Stimulated activated naive B cell treated with anti-CD40 and anti-IgM and Interleukin-4, amounts not matched to agents 10 μg/mL and 1 μg/mL and 100 μg/mL, for 72 hours (primary cell): ENCODE data around the gene DCAF17.
"Not testable (repeated sequence)": the region's sequence is repeated elsewhere in the genome, so short reads cannot be mapped to it uniquely, and the experiment has no call there.

Experiments
- ATAC-seq, 2 donors: fragments of 150-1000 bp; cut with Tn5 transposase; replicated peaks; 2 replicates each; pipeline ENCODE4 v1.10.0; 2021; ENCODE audit warnings: moderate library complexity in 1 of 2
- DNase-seq: peaks from one replicate; pipeline ENCODE4 v3.0.0; 2021
- H3K27ac Mint-ChIP-seq: one replicate; pipeline ENCODE4 v1.8.0; 2022; ENCODE audit warnings: mild to moderate bottlenecking, mixed read lengths
- H3K27me3 Mint-ChIP-seq, 2 donors: one replicate each; pipeline ENCODE4 v1.8.0; 2022; ENCODE audit warnings: mixed read lengths in 2 of 2
- H3K36me3 Mint-ChIP-seq, 2 donors: one replicate each; pipeline ENCODE4 v1.8.0; 2022; ENCODE audit warnings: mixed read lengths in 2 of 2, mild to moderate bottlenecking in 1 of 2
- H3K4me1 Mint-ChIP-seq, 2 donors: one replicate each; pipeline ENCODE4 v1.8.0; 2022; ENCODE audit warnings: mixed read lengths in 2 of 2, mild to moderate bottlenecking in 1 of 2
- H3K4me3 Mint-ChIP-seq, 2 donors: one replicate each; pipeline ENCODE4 v1.8.0; 2022; ENCODE audit warnings: mild to moderate bottlenecking in 2 of 2, mixed read lengths in 2 of 2, moderate library complexity in 1 of 2
- H3K9me3 Mint-ChIP-seq, 2 donors: one replicate each; pipeline ENCODE4 v1.8.0; 2022; ENCODE audit warnings: mixed read lengths in 2 of 2, mild to moderate bottlenecking in 1 of 2

DCAF17 gene

GRCh38 chr2:171416009-171416926 is 17.8 kb upstream of the DCAF17 start:
- no peaks in the 10 kb centered on the region for H3K27me3 Mint-ChIP-seq
- H3K27ac Mint-ChIP-seq, result peak overlapping the region; percentile 92
- peak overlapping the region in 1 of 2 donors; percentile 52 for H3K4me3 Mint-ChIP-seq
- peaks cover 20 to 46% of the 10 kb centered on the region in 2 donors for H3K4me1 Mint-ChIP-seq
- H3K36me3 Mint-ChIP-seq, result peaks cover 22 to 43% of the 10 kb centered on the region in 2 donors
- peak; percentile 98 to 99 for ATAC-seq
- DNase-seq, result peak; percentile 84
- H3K9me3 Mint-ChIP-seq, result peaks cover 0 to 2% of the 10 kb centered on the region in 2 donors

DNA sequence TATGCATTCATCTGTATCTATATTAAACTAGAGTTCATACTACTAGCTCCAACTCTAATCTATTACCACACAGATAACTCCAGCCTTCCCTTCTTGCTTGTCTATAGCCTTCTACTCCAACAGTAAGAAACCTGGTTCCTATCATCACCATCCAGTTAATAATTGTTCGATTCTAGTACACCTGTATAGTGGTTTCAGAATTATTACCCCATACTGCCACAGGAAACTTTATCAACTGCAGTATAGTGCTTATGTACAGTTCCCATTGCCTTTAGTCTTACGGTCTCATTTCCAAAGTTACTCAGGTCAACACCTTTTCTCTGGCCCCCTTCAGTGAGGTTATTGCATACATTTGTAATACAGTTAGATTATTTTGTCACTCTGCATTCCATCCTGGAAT is 14.7 kb upstream of the DCAF17 start:
- no peak overlapping the region for H3K27ac Mint-ChIP-seq
- H3K4me3 Mint-ChIP-seq, result no peak overlapping the region

GRCh38 chr2:171420728-171421563 is 13.1 kb upstream of the DCAF17 start:
- Mint-ChIP-seq H3K27me3 (no peaks in the 10 kb centered on the region), H3K4me3 (peak overlapping the region in 1 of 2 donors; percentile 0), H3K36me3 (peaks cover 38 to 64% of the 10 kb centered on the region in 2 donors), H3K9me3 (peaks cover 8 to 13% of the 10 kb centered on the region in 2 donors), H3K4me1 (peaks cover 19 to 26% of the 10 kb centered on the region in 2 donors), H3K27ac (peak overlapping the region; percentile 67)
- DNase-seq, result no peak
- peak; percentile 75 for ATAC-seq

More for the DNA sequence above, 14.7 kb upstream of the DCAF17 start:
- no peaks in the 10 kb centered on the region for H3K27me3 Mint-ChIP-seq
- H3K4me1 Mint-ChIP-seq, result peaks cover 22 to 39% of the 10 kb centered on the region in 2 donors
- peaks cover 30 to 55% of the 10 kb centered on the region in 2 donors for H3K36me3 Mint-ChIP-seq
- ATAC-seq, result no peak
- DNase-seq, result no peak
- H3K9me3 Mint-ChIP-seq, result peaks cover 7 to 8% of the 10 kb centered on the region in 2 donors

DNA sequence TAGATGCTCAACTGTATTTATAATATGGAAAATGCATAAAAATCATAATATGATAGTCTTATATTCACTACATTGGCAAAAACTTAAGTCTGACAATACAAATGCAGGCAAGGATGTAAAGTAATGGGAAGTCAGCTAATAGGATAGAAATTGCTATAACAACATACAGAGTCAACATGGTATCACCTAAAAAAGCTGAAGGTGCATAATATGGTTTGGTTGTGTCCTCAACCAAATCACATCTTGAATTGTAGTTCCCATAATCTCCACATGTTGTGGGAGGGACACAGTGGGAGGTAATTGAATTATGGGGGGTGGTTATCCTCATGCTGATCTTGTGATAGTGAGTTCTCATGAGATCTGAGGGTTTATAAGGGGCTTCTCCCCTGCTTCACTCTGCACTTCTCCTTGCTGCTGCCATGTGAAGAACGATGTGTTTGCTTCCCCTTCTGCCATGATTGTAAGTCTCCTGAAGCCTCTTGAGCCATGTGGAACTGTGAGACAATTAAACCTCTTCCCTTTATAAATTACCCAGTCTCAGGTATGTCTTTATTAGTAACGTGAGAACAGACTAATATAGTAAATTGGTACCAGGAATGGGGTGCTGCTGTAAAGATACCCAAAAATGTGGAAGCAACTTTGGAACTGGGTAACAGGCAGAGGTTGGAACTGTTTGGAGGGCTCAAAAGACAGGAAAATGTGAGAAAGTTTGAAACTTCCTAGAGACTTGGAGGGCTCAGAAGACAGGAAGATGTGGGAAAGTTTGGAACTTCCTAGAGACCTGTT is 11.1 kb upstream of the DCAF17 start:
- Mint-ChIP-seq H3K4me1 (peaks cover 15 to 16% of the 10 kb centered on the region in 2 donors), H3K9me3 (peaks cover 8 to 14% of the 10 kb centered on the region in 2 donors), H3K36me3 (peaks cover 47 to 79% of the 10 kb centered on the region in 2 donors)
- DNase-seq, ATAC-seq, H3K27me3 Mint-ChIP-seq, H3K27ac Mint-ChIP-seq, H3K4me3 Mint-ChIP-seq: not testable (repeated sequence)

DNA sequence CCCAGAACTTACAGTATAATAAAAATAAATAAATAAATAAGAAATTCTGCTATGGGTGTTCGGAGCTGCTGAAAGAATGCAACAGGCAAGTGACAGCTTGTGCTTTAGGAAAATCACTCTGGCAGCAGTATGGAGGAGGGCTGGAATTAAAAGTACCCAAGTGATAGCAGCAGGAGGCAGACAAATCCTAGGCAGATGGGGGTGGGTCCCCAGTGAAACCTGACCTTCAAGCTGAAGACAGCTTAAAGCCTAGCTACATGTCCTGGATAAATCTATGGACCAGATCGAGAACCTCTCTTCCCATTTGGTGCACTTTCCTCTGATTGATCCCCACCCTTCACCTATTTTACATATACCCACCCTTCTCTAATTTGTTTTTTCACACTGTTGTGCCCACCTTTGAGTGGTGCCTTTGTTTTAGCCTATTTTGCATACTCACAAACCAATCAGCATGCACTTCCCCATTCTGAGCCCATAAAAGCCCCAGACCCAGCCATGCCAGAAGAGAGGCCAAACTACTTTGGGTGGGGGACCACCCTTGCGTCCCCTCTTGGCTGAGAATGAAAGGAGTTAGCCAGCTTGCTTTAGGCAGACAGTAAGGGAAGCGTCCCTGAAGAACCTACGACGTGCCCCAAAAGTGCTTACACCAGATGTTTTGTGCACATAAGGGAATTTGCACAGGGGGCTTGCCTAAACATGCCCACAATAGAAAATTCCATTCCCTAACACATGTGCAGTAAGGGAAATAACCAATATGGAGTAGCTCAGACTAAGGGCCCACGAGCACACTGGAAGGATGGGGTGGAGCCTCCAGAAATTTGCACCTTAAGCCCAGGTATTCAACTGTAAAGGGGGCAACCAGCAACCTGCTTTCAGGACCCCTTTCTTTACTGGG is 3.3 kb upstream of the DCAF17 start:
- ATAC-seq, result no peak
- H3K4me3 Mint-ChIP-seq, result no peak overlapping the region
- peaks cover 15 to 32% of the 10 kb centered on the region in 2 donors for H3K4me1 Mint-ChIP-seq
- no peak for DNase-seq
- H3K9me3 Mint-ChIP-seq, result peaks cover 4 to 7% of the 10 kb centered on the region in 2 donors
- no peak overlapping the region for H3K27ac Mint-ChIP-seq
- H3K36me3 Mint-ChIP-seq, result peaks cover 37 to 50% of the 10 kb centered on the region in 2 donors
- no peaks in the 10 kb centered on the region for H3K27me3 Mint-ChIP-seq

DNA sequence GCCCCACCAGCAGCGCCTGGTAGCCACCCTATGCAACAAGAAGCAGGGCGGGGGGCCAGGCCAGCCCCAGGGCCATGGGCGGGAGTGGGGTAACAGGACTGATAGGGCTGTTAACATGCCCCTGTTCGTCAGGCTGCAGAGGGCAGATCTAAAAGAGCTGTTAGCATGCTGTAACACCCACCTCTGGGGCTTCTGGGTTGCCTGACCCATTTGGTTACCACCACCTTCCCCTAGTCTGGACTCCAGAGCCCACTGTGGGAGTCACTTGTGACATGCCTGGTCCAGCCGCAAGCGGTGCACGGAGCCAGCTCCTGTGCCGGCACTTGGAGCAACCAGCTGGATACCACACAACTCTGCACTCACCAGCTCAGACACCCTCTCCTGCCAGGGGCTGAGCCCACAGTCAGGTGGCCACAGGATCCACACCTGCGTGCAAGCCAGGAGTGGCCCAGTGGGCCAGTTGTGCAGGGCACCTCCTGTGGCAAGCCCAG is 2.3 kb upstream of the DCAF17 start:
- no peaks in the 10 kb centered on the region for H3K27me3 Mint-ChIP-seq
- H3K36me3 Mint-ChIP-seq, result peaks cover 33 to 49% of the 10 kb centered on the region in 2 donors
- H3K9me3 Mint-ChIP-seq, result peaks cover 4 to 7% of the 10 kb centered on the region in 2 donors
- DNase-seq, result no peak
- H3K4me3 Mint-ChIP-seq, result peak overlapping the region in 1 of 2 donors; percentile 28
- no peak for ATAC-seq
- peak overlapping the region; percentile 43 for H3K27ac Mint-ChIP-seq
- peaks cover 15 to 34% of the 10 kb centered on the region in 2 donors for H3K4me1 Mint-ChIP-seq

DNA sequence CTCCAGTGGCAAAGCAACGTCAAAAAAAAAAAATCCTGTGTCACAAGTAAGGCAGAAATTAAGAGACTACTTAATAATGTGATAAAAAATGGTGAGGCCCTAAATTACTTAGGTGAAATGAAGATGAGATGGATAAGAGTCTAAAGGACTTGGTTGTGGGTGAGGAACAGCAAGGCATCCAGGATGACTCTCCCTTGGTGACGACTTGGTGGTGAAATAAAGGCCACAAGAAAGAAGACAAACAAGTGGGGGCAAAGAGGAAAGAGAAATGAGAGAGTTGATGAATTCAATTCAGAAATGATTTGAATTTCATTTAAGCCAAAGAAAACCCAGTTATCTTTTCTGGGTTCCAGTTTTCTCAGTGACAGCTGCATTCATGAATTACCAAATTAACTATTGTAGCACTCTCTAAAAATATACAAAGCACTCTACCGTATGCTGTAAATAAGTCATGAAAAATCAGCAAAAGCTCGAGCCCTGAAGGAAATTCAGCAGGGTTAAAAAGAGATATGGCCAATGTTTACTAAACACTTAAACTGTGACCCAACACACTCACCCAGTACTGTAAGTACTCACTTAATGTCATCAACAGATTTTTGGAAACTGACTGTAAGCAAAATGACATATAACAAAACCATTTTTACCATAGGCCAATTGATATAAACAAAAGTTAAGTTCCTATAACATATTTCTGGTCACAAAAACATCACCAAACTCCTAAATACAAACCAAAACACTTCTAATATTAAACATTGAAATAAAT is 1.6 kb upstream of the DCAF17 start:
- no peak for ATAC-seq
- Mint-ChIP-seq H3K27ac (peak overlapping the region; percentile 65), H3K9me3 (peaks cover 4 to 6% of the 10 kb centered on the region in 2 donors), H3K4me3 (peak overlapping the region; percentile 87 to 92), H3K4me1 (peaks cover 13 to 35% of the 10 kb centered on the region in 2 donors), H3K27me3 (no peaks in the 10 kb centered on the region), H3K36me3 (peaks cover 29 to 49% of the 10 kb centered on the region in 2 donors)
- no peak for DNase-seq

DNA sequence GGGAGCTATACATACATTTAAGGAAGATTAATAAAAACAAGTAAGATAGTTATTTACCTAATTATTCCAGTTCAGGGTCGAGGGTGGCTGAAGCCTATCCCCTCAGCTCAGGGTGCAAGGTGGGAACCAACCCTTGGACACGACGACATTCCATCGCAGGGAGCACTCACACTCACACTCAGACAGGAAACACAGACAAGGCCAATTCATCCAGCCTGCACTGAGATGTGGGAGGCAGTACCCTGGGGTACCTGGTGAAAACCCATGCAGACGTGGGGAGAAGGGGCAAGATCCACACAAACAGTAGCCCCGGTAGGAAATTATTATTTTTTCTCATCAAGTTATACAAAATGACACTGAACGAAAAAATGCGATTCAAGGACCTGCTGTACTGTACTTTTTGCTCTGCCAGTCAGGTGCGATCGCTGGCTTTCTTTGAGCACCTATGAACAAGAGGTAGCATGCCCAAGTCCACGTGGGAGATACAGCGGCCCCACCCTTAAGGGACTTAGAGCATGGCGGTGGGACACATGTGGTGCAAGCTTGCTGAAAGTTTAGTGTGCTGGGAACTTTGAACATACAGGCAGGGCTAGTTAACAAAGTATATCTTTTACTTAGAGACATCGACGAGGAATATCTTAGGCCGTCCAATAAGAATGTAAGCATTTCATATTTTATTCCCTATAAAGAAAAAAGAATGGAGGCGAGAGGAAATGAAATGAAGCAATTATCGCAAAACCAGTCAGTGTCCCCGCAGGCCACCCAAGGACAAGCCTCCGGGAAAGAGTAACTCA is 860 bp upstream of the DCAF17 start:
- Mint-ChIP-seq H3K9me3 (peaks cover 4 to 6% of the 10 kb centered on the region in 2 donors), H3K4me1 (peaks cover 13 to 42% of the 10 kb centered on the region in 2 donors), H3K36me3 (peaks cover 33 to 51% of the 10 kb centered on the region in 2 donors), H3K4me3 (peak overlapping the region; percentile 87 to 92), H3K27ac (peak overlapping the region; percentile 97), H3K27me3 (no peaks in the 10 kb centered on the region)
- DNase-seq (peak; percentile 36), ATAC-seq (peak; percentile 38 to 40)

DNA sequence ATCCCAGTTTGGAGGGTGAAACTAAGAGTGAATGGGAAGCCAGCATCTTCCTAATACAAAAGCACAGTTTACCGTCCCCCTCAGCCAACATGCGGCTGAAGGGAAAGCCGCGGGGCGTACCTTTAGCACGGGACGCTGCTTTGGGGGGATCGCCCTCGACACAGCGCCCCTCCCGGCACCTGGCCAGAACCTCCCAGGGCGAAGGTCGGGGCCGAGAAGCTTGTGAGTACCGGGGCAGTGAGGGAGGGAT is 338 bp upstream of the DCAF17 start, which contains the start of gene METTL8:
TSS of gene METTL8 (minus strand) at position 228 of the 250 bp plus-strand sequence. CDS start 41,805 bp downstream, outside the sequence.
- H3K4me1 Mint-ChIP-seq, result peaks cover 13 to 42% of the 10 kb centered on the region in 2 donors
- ATAC-seq (no peak), DNase-seq (no peak)
- H3K27me3 Mint-ChIP-seq, result no peaks in the 10 kb centered on the region
- peak within 1 kb of the TSS; percentile 97 for H3K27ac Mint-ChIP-seq
- H3K36me3 Mint-ChIP-seq, result peaks cover 36 to 53% of the 10 kb centered on the region in 2 donors
- H3K9me3 Mint-ChIP-seq, result peaks cover 4 to 6% of the 10 kb centered on the region in 2 donors
- H3K4me3 Mint-ChIP-seq, result peak within 1 kb of the TSS; percentile 87 to 92

DNA sequence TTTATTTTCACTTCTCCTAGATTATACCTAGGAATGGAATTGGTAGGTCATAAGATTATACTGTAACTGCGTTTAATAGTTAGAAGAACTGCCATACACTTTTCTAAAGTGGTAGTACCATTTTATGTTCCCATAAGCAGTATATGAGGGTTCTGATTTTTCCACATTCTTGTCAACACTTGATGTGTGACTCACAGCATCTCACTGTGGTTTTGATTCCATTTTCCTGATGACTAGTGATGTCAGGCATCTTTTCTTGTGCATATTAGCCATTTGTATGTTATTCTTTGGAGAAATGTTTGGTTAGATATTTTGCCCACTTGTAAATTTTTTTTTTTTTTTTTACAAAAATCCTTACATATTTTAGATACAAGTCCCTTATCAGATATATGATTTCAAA is 2.3 kb downstream of the DCAF17 start:
- peaks cover 17 to 46% of the 10 kb centered on the region in 2 donors for H3K4me1 Mint-ChIP-seq
- peaks cover 33 to 58% of the 10 kb centered on the region in 2 donors for H3K36me3 Mint-ChIP-seq
- ATAC-seq (no peak), DNase-seq (no peak)
- peaks cover 0 to 2% of the 10 kb centered on the region in 2 donors for H3K9me3 Mint-ChIP-seq
- H3K4me3 Mint-ChIP-seq, result no peak overlapping the region
- no peaks in the 10 kb centered on the region for H3K27me3 Mint-ChIP-seq
- no peak overlapping the region for H3K27ac Mint-ChIP-seq

DNA sequence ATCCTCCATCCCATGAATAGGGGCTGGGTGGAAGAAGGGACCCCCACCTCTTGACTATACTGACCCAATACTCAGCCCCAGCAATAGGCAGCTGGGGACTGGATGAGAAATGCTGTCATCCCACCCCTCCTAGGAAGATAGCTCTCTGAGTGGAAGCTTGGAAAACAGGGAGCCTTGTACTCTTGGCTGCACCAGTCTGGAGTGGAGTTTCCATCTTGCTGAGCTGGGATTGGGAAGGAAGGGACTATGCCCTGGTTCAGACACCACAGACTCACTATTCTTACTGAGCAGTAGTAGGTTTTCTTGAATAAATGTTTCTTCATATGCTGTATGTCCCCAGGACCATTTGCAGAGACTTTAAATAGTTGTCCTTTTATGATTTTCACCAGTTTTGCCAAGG is 7.4 kb downstream of the DCAF17 start:
- Mint-ChIP-seq H3K36me3 (peaks cover 26 to 52% of the 10 kb centered on the region in 2 donors), H3K9me3 (no peaks in the 10 kb centered on the region), H3K27ac (no peak overlapping the region), H3K4me1 (peaks cover 4 to 13% of the 10 kb centered on the region in 2 donors), H3K4me3 (no peak overlapping the region), H3K27me3 (no peaks in the 10 kb centered on the region)
- DNase-seq (no peak), ATAC-seq (no peak)

DNA sequence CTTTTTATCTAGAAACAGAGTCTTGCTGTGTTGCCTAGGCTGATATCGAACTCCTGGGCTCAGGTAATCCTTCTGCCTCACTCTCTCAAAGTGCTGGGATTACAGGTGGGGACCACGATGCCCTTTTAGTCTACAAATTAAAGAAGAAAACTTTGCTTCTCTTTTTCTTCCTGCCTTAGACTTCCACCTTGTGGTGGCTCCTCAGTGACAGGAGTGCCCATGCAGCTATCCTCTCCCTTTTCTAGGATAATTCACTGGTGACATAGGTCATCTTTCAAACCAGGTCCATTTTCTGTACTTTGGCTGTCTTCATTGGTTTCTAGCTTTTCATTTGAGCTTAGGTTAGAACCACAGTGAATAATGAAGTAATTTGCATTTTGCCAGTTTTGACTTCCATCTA is 13.6 kb downstream of the DCAF17 start:
- Mint-ChIP-seq H3K9me3 (no peaks in the 10 kb centered on the region), H3K4me1 (no peaks in the 10 kb centered on the region), H3K4me3 (no peak overlapping the region), H3K27me3 (no peaks in the 10 kb centered on the region), H3K36me3 (peaks cover 15 to 32% of the 10 kb centered on the region in 2 donors), H3K27ac (no peak overlapping the region)
- no peak for DNase-seq
- no peak for ATAC-seq
